ENCODE results near the gene HRC.
"Not testable (repeated sequence)": the region's sequence is repeated elsewhere in the genome, so short reads cannot be mapped to it uniquely, and the experiment has no call there.

Gene HRC

GRCh38 chr19:49133621-49134454 is 21.4 kb downstream of the HRC start:
- peak; percentile 50 for DNase-seq

- no peak for DNase-seq
These were observed 22.1 kb downstream of the HRC start for GRCh38 chr19:49132974-49133609.

GRCh38 chr19:49130325-49130724 is 24.9 kb downstream of the HRC start:
- DNase-seq, result no peak

GRCh38 chr19:49129238-49129583 is 26.0 kb downstream of the HRC start:
- DNase-seq, result no peak

- DNase-seq, result no peak
These were observed 26.5 kb downstream of the HRC start for GRCh38 chr19:49128545-49129237.

- DNase-seq, result peak; percentile 96
These were observed 27.3 kb downstream of the HRC start for GRCh38 chr19:49127674-49128544.

- DNase-seq, result not testable (repeated sequence)
These were observed 28.0 kb downstream of the HRC start for GRCh38 chr19:49127225-49127624.

GRCh38 chr19:49126575-49126974 is 28.6 kb downstream of the HRC start:
- DNase-seq, result no peak

- no peak for DNase-seq
These were observed 30.0 kb downstream of the HRC start for GRCh38 chr19:49125025-49125731.

GRCh38 chr19:49123285-49123684 is 31.9 kb downstream of the HRC start:
- DNase-seq, result not testable (repeated sequence)

GRCh38 chr19:49121841-49122240 is 33.4 kb downstream of the HRC start:
- not testable (repeated sequence) for DNase-seq

GRCh38 chr19:49120868-49121267 is 34.3 kb downstream of the HRC start:
- DNase-seq, result no peak

- DNase-seq, result no peak
These were observed 34.9 kb downstream of the HRC start for GRCh38 chr19:49120325-49120683.

- peak; percentile 37 for DNase-seq
These were observed 35.5 kb downstream of the HRC start, which contains the start of gene PPFIA3 for GRCh38 chr19:49119411-49120324. TSS of gene PPFIA3 (plus strand) at chr19:49119544. CDS start at chr19:49127874, 8,330 bp downstream.

GRCh38 chr19:49118565-49119410 is 36.4 kb downstream of the HRC start, which contains the start of gene C19orf73:
TSS of gene C19orf73 (minus strand) at chr19:49119143. CDS start at chr19:49119022, 121 bp downstream.
- peak; percentile 94 for DNase-seq

GRCh38 chr19:49117677-49118564 is 37.3 kb downstream of the HRC start:
- no peak for DNase-seq

GRCh38 chr19:49116544-49116943 is 38.7 kb downstream of the HRC start:
- DNase-seq, result no peak

GRCh38 chr19:49114630-49115363 is 40.4 kb downstream of the HRC start:
- DNase-seq, result peak; percentile 53
